GM18519 (cell line): Measurements from ENCODE around the gene SLC6A11.

ENCODE experiments used
- ATAC-seq: cut with Tn5 transposase; IDR thresholded peaks from one replicate; pipeline ENCODE4 v1.9.1; 2021; ENCODE audit warnings: mild to moderate bottlenecking, moderate library complexity; ENCODE audit not compliant: unreplicated experiment, low FRiP score

Gene SLC6A11

DNA sequence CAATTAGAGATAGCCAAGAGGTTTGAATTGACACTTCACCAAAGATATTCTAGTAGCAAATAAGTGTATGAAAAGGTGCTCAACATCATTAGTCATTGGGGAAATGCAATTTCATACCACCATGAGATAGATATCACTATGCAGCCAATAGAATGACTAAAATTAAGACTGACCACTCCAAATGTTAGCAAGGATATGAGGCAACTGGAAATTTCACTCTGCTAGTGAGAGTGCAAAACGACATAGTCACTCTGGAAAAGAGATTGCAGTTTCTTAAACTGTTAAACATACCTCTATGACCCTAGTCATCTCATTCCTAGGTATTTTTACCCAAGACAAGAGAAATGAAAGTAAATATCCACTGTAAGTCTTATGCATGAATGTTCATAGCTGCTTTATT, 27.6 kb upstream of the SLC6A11 start:
- ATAC-seq, result no peak

DNA sequence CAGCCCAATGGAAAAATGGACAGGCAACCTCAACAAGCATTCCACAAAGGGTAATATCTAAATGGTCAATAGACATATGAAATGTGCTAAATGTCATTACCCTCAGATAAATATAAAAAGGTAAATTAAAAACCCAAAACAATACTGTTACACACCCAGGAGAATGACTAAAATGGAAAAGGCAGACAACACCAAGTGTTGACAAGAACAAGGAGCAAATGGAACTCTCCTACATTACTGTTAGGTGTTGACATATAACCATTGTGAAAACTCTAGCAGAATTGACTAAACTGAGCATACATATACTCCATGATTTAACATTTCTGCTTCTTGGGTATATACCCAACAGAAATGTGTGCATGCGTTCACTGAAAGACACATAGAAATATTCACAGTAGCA, 25.3 kb upstream of the SLC6A11 start:
- ATAC-seq, result no peak

DNA sequence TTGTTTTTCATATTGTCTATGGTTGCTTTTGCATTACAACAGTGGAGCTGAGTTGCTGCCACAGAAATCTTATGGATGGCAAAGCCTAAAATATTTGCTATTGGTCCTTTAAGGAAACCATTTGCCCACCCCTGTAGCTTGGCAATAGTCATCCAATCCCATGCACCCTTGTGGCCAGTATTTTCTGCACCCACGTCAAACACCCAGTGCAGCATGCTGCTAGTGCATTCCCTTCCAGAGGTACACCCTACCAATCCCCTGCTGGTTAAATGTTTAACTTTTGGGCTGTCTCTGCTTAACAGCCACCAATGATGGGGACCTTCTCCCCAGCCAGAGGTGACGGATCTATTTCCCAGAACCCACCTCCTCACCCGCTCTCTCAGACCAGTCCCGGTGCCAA, 23.8 kb upstream of the SLC6A11 start:
- ATAC-seq, result no peak

DNA sequence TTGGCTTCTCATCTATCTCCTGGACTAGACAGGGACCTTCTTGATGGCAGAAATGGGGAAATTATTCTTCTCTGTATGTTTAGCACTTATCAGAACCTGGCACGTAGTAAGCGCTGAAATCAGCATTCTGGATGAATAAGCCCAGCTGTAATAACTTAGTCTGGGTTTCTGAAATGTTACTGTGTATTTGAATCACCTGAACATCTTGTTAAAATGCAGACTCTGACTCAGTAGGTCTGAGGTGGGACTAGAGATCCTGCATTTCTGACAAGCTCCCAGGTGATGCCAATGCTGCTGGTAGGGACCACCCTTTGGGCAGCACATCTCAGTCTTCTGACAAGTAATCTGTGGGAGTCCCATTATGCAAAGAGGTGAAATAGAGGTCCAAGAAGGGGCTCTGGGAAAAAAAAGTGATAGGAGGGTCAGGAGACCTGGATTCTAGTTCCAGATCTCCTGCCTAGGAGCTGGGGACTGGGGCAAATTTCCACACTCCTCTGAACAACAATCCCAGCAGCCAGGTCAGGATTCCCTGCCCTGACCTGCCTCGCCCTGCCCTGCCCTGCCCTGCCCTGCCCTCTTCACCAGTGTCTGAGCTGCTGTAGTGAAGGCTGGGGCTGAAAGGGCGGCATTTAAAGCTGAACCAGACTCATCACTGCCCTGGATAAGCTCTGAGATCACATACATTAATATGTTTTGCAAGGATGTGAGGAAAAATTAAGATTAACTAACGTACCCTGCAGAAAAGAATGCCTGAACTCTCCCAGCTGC, 17.2 kb upstream of the SLC6A11 start:
- no peak for ATAC-seq

DNA sequence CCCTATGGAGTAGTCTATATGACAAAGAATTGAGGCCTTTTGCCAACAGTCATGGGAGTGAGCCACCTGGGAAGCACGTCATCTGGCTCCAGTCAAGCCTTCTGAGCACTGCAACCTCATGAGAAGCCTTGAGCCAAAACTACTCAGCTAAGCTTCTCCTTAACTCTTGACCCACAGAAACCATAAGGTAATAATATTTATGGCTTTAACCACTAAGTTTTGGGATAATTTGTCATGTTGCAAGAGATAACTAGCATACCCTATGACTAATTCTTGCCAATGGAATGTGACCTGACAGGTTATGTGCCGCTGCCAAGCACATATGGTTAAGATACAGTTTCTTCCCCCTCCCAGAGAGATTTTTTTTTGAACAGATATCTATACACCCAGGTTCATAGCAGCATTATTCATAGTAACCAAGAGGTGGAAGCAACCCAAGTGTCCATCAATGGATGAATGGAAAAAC, 11.8 kb upstream of the SLC6A11 start:
- no peak for ATAC-seq

DNA sequence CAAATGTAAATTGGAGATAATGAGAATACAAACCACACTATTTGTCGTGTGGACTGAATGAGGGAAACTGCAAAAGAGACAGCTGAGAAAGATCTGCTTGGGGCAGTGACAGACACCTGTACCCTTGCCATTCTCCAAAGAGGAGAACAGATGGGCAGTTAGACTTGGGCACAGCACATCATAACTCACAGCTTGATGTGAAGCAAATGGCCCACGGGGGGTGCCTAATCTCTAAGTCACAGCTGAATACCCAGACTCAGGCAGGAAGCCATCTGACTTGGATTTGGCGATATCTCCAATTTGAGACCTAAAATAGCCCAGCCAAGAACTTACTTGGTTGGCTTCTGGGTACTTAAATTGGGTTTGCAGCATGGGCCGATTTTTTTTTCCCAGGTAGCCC, 10.0 kb upstream of the SLC6A11 start:
- no peak for ATAC-seq

DNA sequence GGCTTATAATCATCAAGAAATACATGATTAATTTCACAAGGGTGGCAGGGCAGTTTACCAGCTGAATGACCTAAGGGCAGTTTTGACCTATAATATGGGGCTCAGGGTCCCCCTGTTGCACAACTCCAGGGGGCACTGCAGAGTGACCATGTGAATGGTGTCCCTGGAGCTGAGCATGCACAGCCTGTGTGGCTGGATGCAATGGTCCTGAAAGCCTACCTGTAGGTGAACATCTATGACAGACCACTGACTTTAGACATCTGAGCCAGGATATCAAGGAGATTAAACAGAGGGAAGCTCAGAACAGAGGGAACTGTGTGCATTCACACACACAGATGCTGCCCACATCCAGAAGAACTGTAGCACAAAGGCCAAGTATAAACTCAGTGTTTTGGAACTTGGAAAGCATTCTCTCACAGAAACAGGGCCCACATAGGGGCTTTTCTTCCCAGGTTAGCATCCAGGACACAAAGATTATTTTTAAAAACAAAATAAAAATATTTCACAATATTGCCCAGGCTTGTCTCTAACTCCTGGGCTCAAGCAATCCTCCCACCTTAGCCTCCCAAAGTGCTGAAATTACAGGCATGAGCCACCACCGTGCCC, 7.8 kb upstream of the SLC6A11 start:
- ATAC-seq, result no peak

DNA sequence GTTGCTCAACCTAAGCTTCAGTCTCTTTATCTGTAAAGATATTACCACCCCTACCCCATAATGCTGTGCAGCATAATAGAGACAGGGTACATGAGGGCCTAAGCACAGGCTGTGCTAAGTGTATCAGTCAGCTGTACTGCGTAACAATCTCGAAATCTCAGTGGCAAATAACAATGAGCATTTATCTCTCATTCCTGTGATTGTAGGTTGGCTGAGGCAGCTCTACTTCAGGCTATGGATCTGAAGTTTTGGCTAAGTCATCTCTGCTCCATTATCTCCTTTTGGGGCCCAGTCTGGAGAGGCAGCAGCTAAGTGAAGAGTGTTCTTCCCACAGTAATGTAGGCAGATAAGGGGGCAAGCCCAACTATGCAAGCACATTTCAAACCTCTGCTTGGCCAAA, 7.1 kb upstream of the SLC6A11 start:
- no peak for ATAC-seq

DNA sequence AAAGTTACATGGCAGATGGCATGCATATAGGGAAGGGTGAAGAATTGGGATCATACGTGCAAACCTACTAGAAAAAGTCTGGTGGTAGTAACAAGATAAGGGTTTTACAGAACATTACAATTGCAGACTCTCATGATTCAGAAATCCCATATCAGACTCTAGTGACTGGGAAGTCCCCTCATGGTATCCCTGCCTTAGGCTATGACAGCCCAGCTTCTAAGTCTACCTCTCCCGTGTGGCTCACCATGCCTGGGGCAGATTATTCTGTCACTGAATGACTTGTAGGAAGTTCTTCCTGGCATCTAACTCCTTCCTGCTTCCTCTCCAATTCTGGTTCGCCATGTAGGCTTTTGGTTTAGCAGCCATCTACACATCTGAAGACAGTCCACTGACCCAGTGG, 5.7 kb upstream of the SLC6A11 start:
- ATAC-seq, result no peak

DNA sequence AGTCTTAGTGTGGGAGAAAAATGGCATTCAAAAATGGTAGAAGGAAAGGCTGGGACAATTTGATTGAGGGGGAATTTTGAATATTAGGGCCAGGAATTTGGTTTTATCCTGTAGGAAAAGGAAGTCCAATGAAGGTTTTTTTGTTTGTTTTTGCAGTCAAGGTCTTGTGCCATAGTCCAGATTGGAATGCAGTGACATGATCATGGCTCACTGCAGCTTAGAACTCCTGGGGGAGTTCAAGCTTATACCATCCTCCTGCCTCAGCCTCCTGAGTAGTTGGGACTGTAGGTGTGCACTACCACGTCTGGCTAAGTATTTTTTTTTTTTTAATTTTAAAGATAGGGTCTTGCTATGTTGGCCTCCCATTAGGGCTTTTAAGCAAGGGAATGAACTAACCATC, 2.6 kb upstream of the SLC6A11 start:
- no peak for ATAC-seq

DNA sequence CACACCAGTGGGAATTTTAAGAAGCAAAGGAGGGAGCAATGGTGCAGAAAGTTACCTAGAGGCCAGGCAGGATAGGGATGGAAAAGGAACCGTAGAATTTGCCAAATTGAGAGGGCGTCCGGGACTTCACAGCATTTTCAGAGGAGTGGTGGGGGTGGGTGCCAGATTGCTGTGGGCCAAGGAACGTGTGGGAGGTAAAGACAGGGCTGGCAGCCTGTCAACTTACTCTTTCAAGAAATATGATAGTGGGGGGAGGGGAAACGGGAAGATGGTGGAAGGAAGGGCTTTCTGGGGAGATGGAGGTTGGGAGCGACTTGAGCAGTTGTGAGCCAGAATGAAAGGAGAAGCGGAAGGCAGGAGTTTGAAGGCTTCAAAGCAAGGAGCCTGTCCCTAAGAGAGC, 1.4 kb upstream of the SLC6A11 start:
- no peak for ATAC-seq

DNA sequence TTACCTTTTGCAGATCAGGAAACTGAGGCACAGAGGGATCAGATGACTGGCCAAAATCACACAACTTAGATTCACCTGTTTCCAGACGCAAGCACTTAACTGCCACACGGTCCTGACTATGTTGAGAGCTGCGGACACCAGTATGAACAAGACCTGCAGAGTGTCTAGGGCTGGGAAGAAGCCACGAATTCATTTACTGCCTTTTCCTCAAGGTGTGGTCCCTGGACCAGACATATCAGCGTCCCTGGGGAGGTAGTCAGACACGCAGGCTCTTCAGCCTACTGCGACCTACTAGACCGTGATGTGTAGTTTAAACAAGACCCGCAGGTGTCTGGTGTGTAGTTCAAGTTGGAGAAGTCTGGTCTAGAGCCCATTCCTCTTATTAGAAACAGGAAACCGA, 541 bp upstream of the SLC6A11 start:
- no peak for ATAC-seq

DNA sequence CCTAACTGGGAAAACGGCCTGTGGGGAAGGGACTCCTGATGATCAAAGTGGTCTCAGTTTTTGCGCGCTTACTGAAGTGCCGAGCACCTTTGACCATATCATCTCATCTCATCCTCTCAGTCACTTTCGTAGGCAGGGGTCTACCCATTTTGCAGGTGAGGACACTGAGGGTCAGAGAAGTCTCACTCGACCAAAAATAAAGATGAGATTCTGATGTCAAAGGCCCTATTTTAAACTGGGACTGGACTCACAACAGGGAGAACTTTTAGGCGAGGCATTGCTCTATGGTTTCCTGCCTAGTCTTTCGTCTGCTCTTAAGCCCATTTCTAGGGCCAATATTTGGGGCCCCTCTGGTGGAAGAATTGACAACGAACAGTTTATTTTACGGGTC, 830 bp downstream of the SLC6A11 start:
- ATAC-seq, result no peak

DNA sequence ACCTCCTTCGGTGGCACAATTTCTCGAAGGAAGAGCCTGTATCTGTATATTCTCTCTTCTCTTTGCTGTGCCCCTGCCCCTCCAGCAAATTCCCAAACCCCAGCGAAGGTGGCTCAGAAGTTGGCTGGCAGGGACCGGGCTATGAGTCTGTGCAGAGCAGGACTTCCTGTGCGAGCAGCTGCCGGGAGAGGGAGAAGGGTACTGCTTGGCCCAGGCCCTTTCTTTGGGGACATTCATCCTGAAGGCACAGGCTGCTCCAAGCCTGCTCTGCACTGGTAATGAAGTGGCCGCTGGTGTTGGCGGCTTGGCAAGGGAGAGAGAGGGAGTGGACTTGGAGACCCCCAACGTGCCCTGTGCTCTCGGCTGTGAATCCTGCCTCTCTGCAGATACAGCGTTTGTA, 1.5 kb downstream of the SLC6A11 start:
- no peak for ATAC-seq

DNA sequence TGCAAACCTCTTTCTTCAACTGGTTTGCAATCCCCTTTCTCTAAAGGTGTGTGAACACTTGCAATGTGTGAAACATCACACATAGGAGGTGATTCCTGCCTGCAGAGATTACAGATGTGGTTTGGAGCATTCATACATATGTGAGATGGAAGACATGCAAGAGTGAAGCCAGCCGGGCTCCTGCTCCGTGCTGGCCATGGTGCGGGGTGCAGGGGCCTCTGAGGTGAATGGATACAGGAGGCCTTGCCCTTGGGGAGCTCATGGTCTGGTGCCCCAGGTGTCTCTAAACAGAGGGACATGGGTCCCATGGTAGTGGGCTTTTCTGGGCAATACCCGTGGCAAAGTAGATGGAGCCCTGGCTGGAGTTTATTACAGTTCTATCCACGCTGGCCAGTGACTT, 6.0 kb downstream of the SLC6A11 start:
- ATAC-seq, result no peak

DNA sequence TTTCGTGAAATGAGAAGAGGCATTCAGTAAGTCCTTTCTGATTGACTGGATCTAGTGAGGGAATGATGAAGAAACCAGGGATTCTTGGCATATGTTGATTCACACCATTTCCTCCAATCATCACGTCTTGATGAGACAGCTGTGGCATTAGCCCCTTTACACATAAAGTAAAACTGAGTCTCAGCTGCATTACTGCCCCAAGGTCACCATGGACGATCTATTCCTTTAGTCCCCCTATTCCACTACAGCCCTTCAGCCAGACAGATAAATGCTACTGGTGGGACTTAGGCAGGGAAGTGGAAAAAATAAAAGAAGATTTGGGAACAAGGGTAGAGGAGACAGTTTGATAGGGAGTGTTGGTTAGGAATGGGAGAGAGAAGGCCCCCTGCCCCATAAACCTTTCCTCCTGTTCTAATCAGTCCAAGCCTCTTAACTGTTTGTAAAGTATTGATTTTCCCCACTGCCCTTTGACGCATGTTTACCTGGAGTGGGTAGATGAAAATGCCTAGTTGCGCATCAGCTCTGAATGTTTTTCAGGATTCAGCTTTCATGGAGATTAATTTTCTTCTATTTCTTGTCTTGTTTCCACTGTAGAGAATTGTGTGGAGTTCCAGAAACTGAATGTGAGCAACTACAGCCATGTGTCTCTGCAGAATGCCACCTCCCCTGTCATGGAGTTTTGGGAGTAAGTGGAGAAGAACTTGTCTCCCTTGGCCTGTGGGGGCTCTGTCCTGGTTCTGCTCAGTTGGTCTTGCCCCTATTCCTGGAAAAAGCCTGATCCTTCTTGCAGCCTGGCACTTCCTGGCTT, 6.9 kb downstream of the SLC6A11 start:
- ATAC-seq, result no peak

DNA sequence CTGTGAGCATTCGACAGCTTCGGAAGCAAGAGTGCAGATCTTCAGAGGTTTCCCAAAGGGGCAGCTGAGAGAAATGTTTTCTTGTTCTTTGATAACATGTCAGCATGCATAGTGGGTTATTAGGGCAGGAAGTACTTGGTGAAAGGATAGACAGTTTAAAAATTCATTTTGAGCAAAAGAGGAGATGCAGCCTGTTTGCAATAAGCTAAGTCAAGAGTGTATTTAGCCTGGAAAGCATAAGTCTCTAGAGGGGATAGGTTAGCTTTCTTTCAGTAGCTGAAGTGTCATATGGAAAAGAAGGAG, 7.4 kb downstream of the SLC6A11 start:
- ATAC-seq, result no peak

DNA sequence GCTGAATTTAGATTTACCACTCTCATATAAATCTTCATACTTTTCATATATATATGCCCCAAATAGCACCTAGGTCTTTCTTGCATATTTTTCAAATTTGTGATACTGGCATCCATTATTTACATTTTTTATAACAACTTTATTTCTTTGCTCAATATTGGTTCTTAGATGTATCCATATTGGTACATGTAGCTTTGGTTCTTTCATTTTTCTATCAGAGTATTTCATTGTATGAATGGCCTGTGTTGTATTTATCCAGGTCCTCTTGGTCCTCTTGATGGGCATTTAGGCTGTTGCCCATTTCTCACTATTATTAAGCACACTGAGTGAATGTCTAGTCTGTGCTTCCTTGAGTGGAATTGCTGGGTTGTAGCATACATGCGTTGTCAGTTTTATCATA, 8.4 kb downstream of the SLC6A11 start:
- no peak for ATAC-seq

DNA sequence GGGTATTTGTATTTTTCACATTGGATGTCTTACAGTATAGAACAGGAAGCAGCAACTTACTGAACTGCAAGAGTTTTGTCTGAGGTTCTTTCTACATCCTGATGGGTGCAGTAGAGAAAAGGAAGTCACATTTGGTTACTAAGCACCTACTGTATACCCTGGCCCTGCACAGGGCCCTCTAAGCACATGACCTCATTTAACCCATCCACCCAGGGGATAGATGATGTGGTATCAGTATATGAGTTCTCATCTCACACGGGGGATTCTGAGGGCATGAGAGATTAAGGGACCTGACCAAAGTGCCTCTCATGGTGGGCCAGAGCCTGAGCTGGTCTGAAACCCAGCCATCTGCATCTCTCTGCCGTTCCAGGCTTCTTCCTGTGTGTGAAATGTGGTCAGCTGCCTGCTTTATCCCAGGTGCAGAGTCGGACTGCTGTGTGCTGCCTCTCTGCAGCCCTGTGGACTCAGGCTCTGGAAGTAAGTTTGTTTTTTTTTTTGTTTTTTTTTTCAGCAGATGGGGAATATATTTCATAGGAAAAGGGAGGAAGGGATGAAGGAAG, 17.9 kb downstream of the SLC6A11 start:
- no peak for ATAC-seq

DNA sequence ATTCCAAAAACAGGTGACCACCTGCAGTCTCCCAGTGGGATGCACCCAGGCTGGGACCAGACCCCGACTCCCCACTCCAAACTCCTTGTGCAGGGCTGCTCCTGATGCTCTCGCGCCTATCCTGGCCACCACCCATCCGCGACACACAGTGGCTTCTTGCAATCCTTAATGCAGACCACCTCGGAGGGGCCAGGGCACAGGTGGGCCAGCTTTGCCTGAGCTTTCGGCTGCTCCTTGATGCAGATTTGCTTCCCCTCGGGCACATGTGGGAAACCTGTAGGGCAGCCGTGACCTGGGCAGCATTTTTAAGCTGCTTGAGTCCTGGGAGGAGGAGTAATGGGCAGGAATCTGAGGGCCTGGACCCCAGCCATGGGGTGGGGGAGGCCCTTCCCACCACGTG, 18.9 kb downstream of the SLC6A11 start:
- no peak for ATAC-seq

DNA sequence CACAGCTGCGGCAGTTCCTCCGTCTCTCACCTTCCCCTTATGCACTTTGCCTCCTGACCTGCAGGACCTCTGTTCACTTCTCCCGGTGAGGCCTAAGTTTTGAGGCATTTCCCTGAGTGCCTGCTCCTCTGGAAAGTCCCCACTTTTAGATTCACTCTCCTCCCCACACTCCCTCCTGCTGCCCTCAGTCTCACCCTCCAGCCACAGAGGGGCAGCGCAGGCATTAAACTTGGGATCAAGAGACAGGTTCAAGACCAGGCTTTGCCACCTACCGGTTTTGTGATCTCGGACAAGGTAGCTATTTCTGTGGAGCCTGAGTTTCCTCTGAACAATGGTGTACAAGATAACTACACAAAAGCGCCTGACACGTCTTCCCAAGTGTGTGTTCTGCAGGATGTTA, 19.4 kb downstream of the SLC6A11 start:
- ATAC-seq, result no peak

DNA sequence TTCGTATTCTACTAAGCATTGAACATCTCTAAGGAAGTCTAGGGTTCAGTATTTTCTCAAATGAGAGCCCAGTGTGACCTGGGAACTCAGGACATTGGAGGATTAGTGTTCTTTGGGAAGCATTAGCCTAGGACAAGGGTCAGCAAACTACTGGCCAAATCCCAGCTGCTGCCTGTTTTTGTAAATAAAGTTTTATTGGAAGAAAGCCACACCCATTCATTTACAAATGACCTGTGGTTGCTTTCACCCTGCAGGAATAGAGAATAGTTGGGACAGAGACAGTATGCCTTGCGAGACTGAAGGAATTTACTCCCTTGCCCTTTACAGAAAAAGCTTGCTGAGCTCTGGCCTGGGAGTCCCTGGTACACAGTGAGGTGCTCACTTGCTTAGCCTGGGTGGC, 20.6 kb downstream of the SLC6A11 start:
- no peak for ATAC-seq
